Mucosa of descending colon (tissue), 3 donors: ENCODE results near the gene DRC7. TPM values are rescaled to one million over a fixed set of nuclear protein-coding genes. Genes with fewer than 3 reads are reported as not detected.
A peak's percentile ranks its signal among the peaks of the same experiment; 100 is the strongest.

ENCODE experiments used
- ATAC-seq: fragments of 200-7000 bp; cut with Tn5 transposase; one replicate; pipeline ENCODE4 v1.9.1; 2020; ENCODE audit warnings: mild to moderate bottlenecking, moderate library complexity
- DNase-seq, 3 donors: peaks; one replicate each; pipeline ENCODE4 v3.0.0-alpha.2; 2020
- H3K36me3 ChIP-seq: fragments of 200-600 bp; one replicate; pipeline ENCODE4 v1.8.0; 2021; ENCODE audit warnings: low read depth, mild to moderate bottlenecking
- H3K4me1 ChIP-seq: fragments of 200-600 bp; one replicate; pipeline ENCODE4 v1.8.0; 2021; ENCODE audit warnings: low read depth, mild to moderate bottlenecking
- H3K4me3 ChIP-seq: fragments of 200-600 bp; one replicate; pipeline ENCODE4 v1.8.0; 2021; ENCODE audit warnings: mild to moderate bottlenecking
- H3K9me3 ChIP-seq: fragments of 200-600 bp; one replicate; pipeline ENCODE4 v1.8.0; 2021; ENCODE audit warnings: mild to moderate bottlenecking
- intact Hi-C, 2 donors: fragments of 100-400 bp; cut with DNase I in 1 of 2; cut with micrococcal nuclease in 1 of 2; formaldehyde crosslinking; loops; one replicate each; pipeline versions ENCODE4 v1.11.0 to v1.11.1; 2022; cut with DNase I, micrococcal nuclease
- total RNA-seq, 3 donors: library from RNA; stranded (reverse); fragmentation: NEBNext Ultra II Directional in 2 of 3; extraction: Animal tissue kit (Norgen Biotek cat#: 25700) in 2 of 3; gene quantifications; one replicate each; pipeline versions ENCODE4 v1.2.1 to v1.2.4, GENCODE V29; 2021 to 2023
- TF ChIP-seq, protein P1 (sequence below): fragments of 200-600 bp; IDR thresholded peaks from one replicate; pipeline ENCODE4 v1.8.0; 2022; ENCODE audit warnings: antibody characterized with exemption, mild to moderate bottlenecking
- donor health status: DM: no; HTN: no; CAD: no; lungs with moderate emphysema.
- donor health status: DM: no; HTN: no; CAD: no.
- donor health status: DM: no; HTN: yes; CAD: no.

DRC7 gene
- total RNA-seq, 3 donors from 2014 or later, result not detected

DNA sequence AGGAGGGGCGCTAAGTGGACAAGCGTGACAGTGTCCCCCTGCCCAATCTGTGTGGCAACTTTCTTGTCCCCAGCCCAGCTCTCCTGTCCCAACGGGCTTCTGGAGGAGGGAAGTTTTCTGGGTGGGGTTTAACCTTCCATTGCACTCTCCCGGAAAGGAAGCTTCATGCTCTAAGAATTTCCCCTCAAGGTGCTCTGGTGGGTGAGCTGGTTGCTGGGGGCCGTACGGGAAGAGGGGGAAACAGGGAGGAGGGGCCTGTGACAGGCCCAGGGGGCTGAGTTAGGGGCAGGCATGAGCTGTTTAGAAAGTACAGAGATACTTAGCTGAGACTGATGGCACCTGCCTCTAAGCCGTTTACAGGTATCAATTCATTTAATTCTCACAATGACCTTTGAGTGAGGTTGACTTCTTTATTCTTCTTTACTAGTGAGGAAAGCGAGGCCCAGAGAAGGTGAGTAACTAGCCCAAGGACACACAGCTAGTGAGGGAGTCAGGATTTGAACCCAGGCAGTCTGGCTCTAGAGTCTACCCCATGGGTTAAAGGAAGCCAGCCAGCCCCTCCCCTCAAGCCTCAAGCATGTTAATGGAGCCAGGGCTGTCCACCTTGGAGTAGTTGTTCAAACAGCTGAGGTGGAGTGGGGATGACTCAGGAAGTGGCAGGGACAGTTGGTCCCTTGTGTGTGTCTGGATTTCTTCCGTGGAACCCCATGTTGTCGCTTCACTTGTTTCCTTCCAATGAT lies 47.3 kb upstream of the DRC7 start:
- Histone ChIP-seq H3K4me1 (peaks cover 3% of the 10 kb centered on the region), H3K9me3 (no peaks in the 10 kb centered on the region), H3K36me3 (no peaks in the 10 kb centered on the region), H3K4me3 (no peak overlapping the region)
- TF ChIP-seq, protein P1, sequence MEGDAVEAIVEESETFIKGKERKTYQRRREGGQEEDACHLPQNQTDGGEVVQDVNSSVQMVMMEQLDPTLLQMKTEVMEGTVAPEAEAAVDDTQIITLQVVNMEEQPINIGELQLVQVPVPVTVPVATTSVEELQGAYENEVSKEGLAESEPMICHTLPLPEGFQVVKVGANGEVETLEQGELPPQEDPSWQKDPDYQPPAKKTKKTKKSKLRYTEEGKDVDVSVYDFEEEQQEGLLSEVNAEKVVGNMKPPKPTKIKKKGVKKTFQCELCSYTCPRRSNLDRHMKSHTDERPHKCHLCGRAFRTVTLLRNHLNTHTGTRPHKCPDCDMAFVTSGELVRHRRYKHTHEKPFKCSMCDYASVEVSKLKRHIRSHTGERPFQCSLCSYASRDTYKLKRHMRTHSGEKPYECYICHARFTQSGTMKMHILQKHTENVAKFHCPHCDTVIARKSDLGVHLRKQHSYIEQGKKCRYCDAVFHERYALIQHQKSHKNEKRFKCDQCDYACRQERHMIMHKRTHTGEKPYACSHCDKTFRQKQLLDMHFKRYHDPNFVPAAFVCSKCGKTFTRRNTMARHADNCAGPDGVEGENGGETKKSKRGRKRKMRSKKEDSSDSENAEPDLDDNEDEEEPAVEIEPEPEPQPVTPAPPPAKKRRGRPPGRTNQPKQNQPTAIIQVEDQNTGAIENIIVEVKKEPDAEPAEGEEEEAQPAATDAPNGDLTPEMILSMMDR, result no peak
- ATAC-seq (no peak), DNase-seq (no peak)
- intact Hi-C loops, result loop anchor here in 1 of 2 donors (5.0 kb wide), 1 partner anchor 55 kb away; no protein-coding TSS in a partner anchor

DNA sequence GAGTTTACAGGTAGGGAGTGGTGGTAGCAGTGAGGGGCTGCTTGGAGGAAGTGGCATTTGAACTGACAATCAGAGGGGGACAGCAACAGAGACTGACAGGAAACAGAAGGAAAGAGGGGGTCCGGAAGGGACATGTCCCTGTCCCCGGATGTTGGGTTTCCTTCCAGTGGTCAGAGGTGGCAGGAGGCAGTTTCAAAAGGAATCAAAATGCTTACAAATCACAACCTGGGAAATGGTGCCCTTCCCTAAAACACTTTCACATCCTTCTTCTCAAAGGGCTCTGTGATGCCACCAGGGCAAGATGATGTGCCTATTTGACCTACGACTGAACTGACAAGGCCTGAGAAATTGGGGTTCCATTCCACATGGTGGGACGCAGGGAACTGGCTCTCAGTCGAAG lies 46.5 kb upstream of the DRC7 start:
- H3K4me1 ChIP-seq, result peaks cover under 1% of the 10 kb centered on the region
- DNase-seq (no peak), ATAC-seq (no peak)
- no peaks in the 10 kb centered on the region for H3K9me3 ChIP-seq
- no peaks in the 10 kb centered on the region for H3K36me3 ChIP-seq
- TF ChIP-seq, protein P1, result no peak
- intact Hi-C loops, result loop anchor here in 1 of 2 donors (5.0 kb wide), 1 partner anchor 56 kb away; no protein-coding TSS in a partner anchor
- H3K4me3 ChIP-seq, result no peak overlapping the region

DNA sequence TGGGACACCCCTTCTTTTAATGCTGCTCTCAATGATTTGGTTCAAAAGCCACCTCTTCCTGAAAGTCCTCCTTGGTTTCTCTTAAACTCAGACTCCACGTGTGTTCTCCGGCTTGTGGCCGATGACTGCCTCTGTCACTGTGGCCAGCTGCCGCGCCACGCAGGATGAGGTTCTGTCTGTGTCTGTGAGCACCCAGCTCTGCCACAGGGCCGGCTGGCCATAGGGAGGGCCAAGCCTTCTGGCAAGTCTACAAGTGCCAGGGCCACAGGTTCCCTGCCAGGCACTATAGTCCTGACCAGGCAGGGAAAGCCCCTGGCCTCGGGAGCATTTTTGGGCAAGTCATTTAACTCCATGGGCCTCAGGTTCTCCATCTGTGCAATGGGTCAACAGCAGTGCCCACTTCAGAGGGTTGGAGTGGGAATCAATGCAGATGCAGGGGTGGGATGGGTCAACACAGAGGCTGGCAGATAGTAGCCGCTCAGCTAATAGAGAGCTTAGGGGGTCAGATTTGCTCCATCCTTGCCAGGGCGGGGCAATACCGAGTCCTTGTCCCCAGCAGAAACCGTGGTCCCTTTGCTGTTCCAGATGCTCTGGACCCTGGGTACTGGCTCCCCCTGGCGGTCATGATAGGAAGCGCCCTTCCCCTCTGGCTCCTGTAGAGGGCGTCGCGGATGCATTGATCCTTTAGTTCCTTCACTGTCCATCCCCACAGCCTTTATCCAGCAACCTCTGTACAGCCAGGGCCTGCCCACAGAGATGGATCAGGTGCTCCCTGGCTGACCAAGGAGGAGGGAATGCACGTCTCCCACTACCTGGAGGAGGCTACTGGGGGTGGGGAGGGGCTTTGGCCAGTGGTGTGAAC lies 45.8 kb upstream of the DRC7 start:
- DNase-seq (peak; percentile 81 to 91 (median 91)), ATAC-seq (peak; percentile 96)
- TF ChIP-seq, protein P1, result peak; percentile 99
- H3K36me3 ChIP-seq, result no peaks in the 10 kb centered on the region
- no peaks in the 10 kb centered on the region for H3K4me1 ChIP-seq
- H3K9me3 ChIP-seq, result no peaks in the 10 kb centered on the region
- intact Hi-C loops, result loop anchor here in 1 of 2 donors (5.0 kb wide), 1 partner anchor 57 kb away; no protein-coding TSS in a partner anchor
- no peak overlapping the region for H3K4me3 ChIP-seq

DNA sequence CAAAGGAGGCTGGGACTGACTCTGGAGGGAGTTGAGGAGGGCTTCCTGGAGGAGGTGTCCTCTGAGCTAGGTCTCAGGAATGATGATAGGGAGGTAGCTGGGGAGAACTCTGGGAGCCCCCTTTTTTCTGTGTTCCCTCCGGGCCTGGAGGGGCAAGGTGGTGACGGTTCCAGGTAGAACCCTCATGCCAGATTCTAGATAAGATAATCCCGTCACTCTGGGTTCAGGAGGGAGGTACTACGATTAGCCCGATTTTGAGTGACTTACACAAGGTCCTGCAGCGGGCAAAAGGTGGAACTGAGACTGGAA lies 45.2 kb upstream of the DRC7 start:
- ATAC-seq (no peak), DNase-seq (no peak)
- Histone ChIP-seq H3K4me3 (no peak overlapping the region), H3K4me1 (no peaks in the 10 kb centered on the region), H3K36me3 (no peaks in the 10 kb centered on the region), H3K9me3 (no peaks in the 10 kb centered on the region)
- TF ChIP-seq, protein P1, result no peak
- intact Hi-C loops, result loop anchor here in 1 of 2 donors (5.0 kb wide), 1 partner anchor 57 kb away; no protein-coding TSS in a partner anchor

DNA sequence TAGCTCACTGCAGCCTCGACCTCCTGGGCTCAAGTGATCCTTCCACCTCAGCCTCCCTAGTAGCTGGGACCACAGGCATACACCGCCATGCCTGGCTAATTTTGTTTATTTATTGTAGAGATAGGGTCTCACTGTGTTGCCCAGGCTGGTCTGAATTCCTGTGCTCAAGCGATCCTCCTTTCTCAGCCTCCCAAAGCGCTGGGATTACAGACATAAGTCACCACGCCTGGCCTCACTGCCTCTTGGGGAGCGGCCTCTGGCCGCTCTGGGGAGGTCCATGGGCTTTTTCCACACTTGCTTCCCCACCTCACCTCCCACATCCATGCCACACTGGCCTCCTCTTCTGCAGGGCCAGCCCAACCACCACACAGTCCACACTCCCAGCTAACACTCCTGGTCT lies 44.8 kb upstream of the DRC7 start:
- Histone ChIP-seq H3K4me1 (no peaks in the 10 kb centered on the region), H3K36me3 (no peaks in the 10 kb centered on the region), H3K9me3 (no peaks in the 10 kb centered on the region), H3K4me3 (no peak overlapping the region)
- TF ChIP-seq, protein P1, result no peak
- ATAC-seq (no peak), DNase-seq (peak in 1 of 3 donors; percentile 19)
- intact Hi-C loops, result loop anchor here in 1 of 2 donors (5.0 kb wide), 1 partner anchor 58 kb away; no protein-coding TSS in a partner anchor
